ENCODE data around the gene FDXR. TPM values are rescaled to one million over a fixed set of nuclear protein-coding genes. Genes with fewer than 3 reads are reported as not detected.
"Not testable (repeated sequence)": the region's sequence is repeated elsewhere in the genome, so short reads cannot be mapped to it uniquely, and the experiment has no call there.

FDXR gene
- total and polyA plus RNA-seq, 9 donors = 11.1 to 50.8 (median 40.1) TPM

GRCh38 chr17:74918906-74919305 lies 46.1 kb upstream of the FDXR start:
- no peak for DNase-seq
- 68 to 82% (median 79%) methylated on average over 5 of the region's 5 CpGs for WGBS, 3 donors
- intact Hi-C loops (cut with DNase I) = no loop called here
- peaks cover 6% of the 10 kb centered on the region for H3K4me1 ChIP-seq (ENCODE audit: insufficient read depth)
- no peak overlapping the region for H3K27ac ChIP-seq
- no peaks in the 10 kb centered on the region for H3K27me3 ChIP-seq
- no peak for TF ChIP-seq POLR2A (IDR thresholded peaks at IDR 0.05)
- no peak for TF ChIP-seq EP300 (IDR thresholded peaks at IDR 0.05)
- TF ChIP-seq CTCF (IDR thresholded peaks at IDR 0.05) = no peak
- no peaks in the 10 kb centered on the region for H3K9me3 ChIP-seq
- H3K36me3 ChIP-seq = no peaks in the 10 kb centered on the region
- H3K4me3 ChIP-seq = no peak overlapping the region

- H3K27ac ChIP-seq = no peak overlapping the region
- DNase-seq = no peak
- H3K4me1 ChIP-seq (ENCODE audit: insufficient read depth) = no peaks in the 10 kb centered on the region
- 53 to 60% (median 59%) methylated on average over 10 of the region's 10 CpGs for WGBS, 3 donors
- H3K4me3 ChIP-seq = no peak overlapping the region
- H3K9me3 ChIP-seq = no peaks in the 10 kb centered on the region
- H3K27me3 ChIP-seq = no peaks in the 10 kb centered on the region
- TF ChIP-seq EP300 (IDR thresholded peaks at IDR 0.05) = no peak
- no peak for TF ChIP-seq POLR2A (IDR thresholded peaks at IDR 0.05)
- no peak for TF ChIP-seq CTCF (IDR thresholded peaks at IDR 0.05)
- intact Hi-C loops (cut with DNase I) = no loop called here
- no peaks in the 10 kb centered on the region for H3K36me3 ChIP-seq
Observed at GRCh38 chr17:74917430-74917829, 44.6 kb upstream of the FDXR start.

- WGBS, 3 donors = 90 to 92% (median 91%) methylated on average over 11 of the region's 11 CpGs
- no peak for DNase-seq
- no peaks in the 10 kb centered on the region for H3K9me3 ChIP-seq
- H3K4me3 ChIP-seq = no peak overlapping the region
- intact Hi-C loops (cut with DNase I) = no loop called here
- no peaks in the 10 kb centered on the region for H3K27me3 ChIP-seq
- no peak overlapping the region for H3K27ac ChIP-seq
- H3K36me3 ChIP-seq = no peaks in the 10 kb centered on the region
- no peaks in the 10 kb centered on the region for H3K4me1 ChIP-seq (ENCODE audit: insufficient read depth)
- TF ChIP-seq CTCF (IDR thresholded peaks at IDR 0.05) (no peak), POLR2A (IDR thresholded peaks at IDR 0.05) (no peak), EP300 (IDR thresholded peaks at IDR 0.05) (no peak)
Observed at GRCh38 chr17:74916851-74917199, 44.0 kb upstream of the FDXR start.

GRCh38 chr17:74916136-74916850 lies 43.5 kb upstream of the FDXR start:
- H3K36me3 ChIP-seq = no peaks in the 10 kb centered on the region
- no peak overlapping the region for H3K4me3 ChIP-seq
- no peaks in the 10 kb centered on the region for H3K27me3 ChIP-seq
- 81 to 87% (median 84%) methylated on average over 13 of the region's 13 CpGs for WGBS, 3 donors
- no peak overlapping the region for H3K27ac ChIP-seq
- DNase-seq = no peak
- TF ChIP-seq POLR2A (IDR thresholded peaks at IDR 0.05) (no peak), CTCF (IDR thresholded peaks at IDR 0.05) (no peak), EP300 (IDR thresholded peaks at IDR 0.05) (no peak)
- no peaks in the 10 kb centered on the region for H3K4me1 ChIP-seq (ENCODE audit: insufficient read depth)
- intact Hi-C loops (cut with DNase I) = no loop called here
- H3K9me3 ChIP-seq = no peaks in the 10 kb centered on the region

- H3K4me3 ChIP-seq; intact Hi-C loops (cut with DNase I); DNase-seq; H3K27ac ChIP-seq; H3K4me1 ChIP-seq (ENCODE audit: insufficient read depth); H3K9me3 ChIP-seq; H3K36me3 ChIP-seq; H3K27me3 ChIP-seq: not testable (repeated sequence)
- WGBS, 3 donors = 63 to 72% (median 68%) methylated on average over 8 of the region's 8 CpGs
Observed at GRCh38 chr17:74911423-74911822, 38.6 kb upstream of the FDXR start.

GRCh38 chr17:74909097-74909496 lies 36.3 kb upstream of the FDXR start:
- H3K9me3 ChIP-seq; H3K4me1 ChIP-seq (ENCODE audit: insufficient read depth); DNase-seq; intact Hi-C loops (cut with DNase I); H3K27ac ChIP-seq; H3K36me3 ChIP-seq; H3K4me3 ChIP-seq; H3K27me3 ChIP-seq: not testable (repeated sequence)
- WGBS, 3 donors = 65 to 73% (median 70%) methylated on average over 4 of the region's 4 CpGs
